ENCODE results near the gene ITGA2B. TPM values are rescaled to one million over a fixed set of nuclear protein-coding genes. Genes with fewer than 3 reads are reported as not detected.
A peak's percentile ranks its signal among the peaks of the same experiment; 100 is the strongest.
"Not testable (repeated sequence)": the region's sequence is repeated elsewhere in the genome, so short reads cannot be mapped to it uniquely, and the experiment has no call there.

ITGA2B gene
- total and polyA plus RNA-seq, 2 of the 13 experiments (the other 11 are each of a cell fraction or from before 2014, with no cell fraction given), result 0.38 to 1.1 TPM

GRCh38 chr17:44369414-44370023, 19.9 kb downstream of the ITGA2B start (continued):
- TF ChIP-seq ZNF747 (CRISPR knock-in tag; IDR thresholded peaks at IDR 0.05; ENCODE audit: borderline replicate concordance) (peak; percentile 62; the same call in 1 of the 2 replicates), ZNF883 (CRISPR knock-in tag; IDR thresholded peaks at IDR 0.05; ENCODE audit: not compliant biosample characterization) (peak; percentile 42)
- TF ChIP-seq, protein P1, sequence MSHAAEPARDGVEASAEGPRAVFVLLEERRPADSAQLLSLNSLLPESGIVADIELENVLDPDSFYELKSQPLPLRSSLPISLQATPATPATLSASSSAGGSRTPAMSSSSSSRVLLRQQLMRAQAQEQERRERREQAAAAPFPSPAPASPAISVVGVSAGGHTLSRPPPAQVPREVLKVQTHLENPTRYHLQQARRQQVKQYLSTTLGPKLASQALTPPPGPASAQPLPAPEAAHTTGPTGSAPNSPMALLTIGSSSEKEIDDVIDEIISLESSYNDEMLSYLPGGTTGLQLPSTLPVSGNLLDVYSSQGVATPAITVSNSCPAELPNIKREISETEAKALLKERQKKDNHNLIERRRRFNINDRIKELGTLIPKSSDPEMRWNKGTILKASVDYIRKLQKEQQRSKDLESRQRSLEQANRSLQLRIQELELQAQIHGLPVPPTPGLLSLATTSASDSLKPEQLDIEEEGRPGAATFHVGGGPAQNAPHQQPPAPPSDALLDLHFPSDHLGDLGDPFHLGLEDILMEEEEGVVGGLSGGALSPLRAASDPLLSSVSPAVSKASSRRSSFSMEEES (CRISPR knock-in tag; IDR thresholded peaks at IDR 0.05), result peak; percentile 23; the same call in 1 of the 2 replicates

- intact Hi-C loops (cut with micrococcal nuclease; ENCODE audit: unreplicated experiment); H3K79me2 ChIP-seq (ENCODE audit: insufficient read depth, low read length); BruUV-seq (replicated peaks); CTCF ChIA-PET (ENCODE audit: low intra/inter-chr PET ratio, low total read pairs); H3K9ac ChIP-seq (ENCODE audit: insufficient read depth, low read depth, low read length); H3K9me3 ChIP-seq (ENCODE audit: low read length); DNase-seq (ENCODE audit: low spot score); H2AFZ ChIP-seq (ENCODE audit: low read length); H3K27me3 ChIP-seq (ENCODE audit: control insufficient read depth in 1 of 2, insufficient read depth in 2 of 2, low read length in 2 of 2); H4K20me1 ChIP-seq (ENCODE audit: insufficient read depth, low read length); H3K4me3 ChIP-seq (replicated peaks in 1 of 3; ENCODE audit: insufficient read depth in 1 of 3, low read depth in 2 of 3, low read length in 3 of 3); in situ Hi-C loops (cut with HindIII; ENCODE audit: extremely low pct_ligation_motif_present, low pct_unique_long_range_greater_than_20kb); ATAC-seq; H3K36me3 ChIP-seq (replicated peaks in 1 of 2; ENCODE audit: control insufficient read depth in 1 of 2, insufficient read depth in 2 of 2, low read length in 2 of 2); FAIRE-seq: not testable (repeated sequence)
- Histone ChIP-seq H3K4me1 (ENCODE audit: insufficient read depth, low read length) (peaks cover 75% of the 10 kb centered on the region), H3K27ac (ENCODE audit: extremely low read length, insufficient read depth, low read length) (peak overlapping the region; percentile 61), H3K4me2 (ENCODE audit: low read depth, low read length) (0 out of 2 replicates have a peak overlapping the region, but pooled peaks have one; percentile 2)
- 88% methylated on average over 28 of the region's 42 CpGs for WGBS (ENCODE audit: low lambda C conversion rate)
- POLR2A ChIA-PET, result interaction anchor here (0.6 to 2.0 kb wide), 7 partner anchors 9 to 182 kb away, joined by 3 to 12 read pairs (median 4); partner anchors contain the start of genes GRN and TMUB2
- TF ChIP-seq, protein P2, sequence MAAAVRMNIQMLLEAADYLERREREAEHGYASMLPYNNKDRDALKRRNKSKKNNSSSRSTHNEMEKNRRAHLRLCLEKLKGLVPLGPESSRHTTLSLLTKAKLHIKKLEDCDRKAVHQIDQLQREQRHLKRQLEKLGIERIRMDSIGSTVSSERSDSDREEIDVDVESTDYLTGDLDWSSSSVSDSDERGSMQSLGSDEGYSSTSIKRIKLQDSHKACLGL (CRISPR knock-in tag; IDR thresholded peaks at IDR 0.05), result 0 out of 2 replicates have a peak, but pooled peaks have one; percentile 15
- peak; percentile 53; the same call in 1 of the 2 replicates for TF ChIP-seq ZNF687 (CRISPR knock-in tag; IDR thresholded peaks at IDR 0.05)
- 0 out of 2 replicates have a peak, but pooled peaks have one; percentile 22 for TF ChIP-seq HOXA3 (CRISPR knock-in tag; IDR thresholded peaks at IDR 0.05)
- 0 out of 2 replicates have a peak, but pooled peaks have one; percentile 15 for TF ChIP-seq MYC (CRISPR knock-in tag; IDR thresholded peaks at IDR 0.05; ENCODE audit: borderline replicate concordance)
- 0 out of 2 replicates have a peak, but pooled peaks have one; percentile 22 for TF ChIP-seq ZNF451 (CRISPR knock-in tag; IDR thresholded peaks at IDR 0.05)
- TF ChIP-seq ZNF225 (CRISPR knock-in tag; IDR thresholded peaks at IDR 0.05), result peak; percentile 34; the same call in 1 of the 2 replicates
- peak; percentile 26; the same call in 1 of the 2 replicates for TF ChIP-seq HNF1B (CRISPR knock-in tag; IDR thresholded peaks at IDR 0.05)
- TF ChIP-seq IRX3 (CRISPR knock-in tag; IDR thresholded peaks at IDR 0.05; ENCODE audit: borderline replicate concordance, low read depth), result 0 out of 2 replicates have a peak, but pooled peaks have one; percentile 47
These were observed 20.8 kb downstream of the ITGA2B start for GRCh38 chr17:44368391-44369243.
